Lower lobe of right lung (tissue), 2 donors: ENCODE results near the gene WDR31. TPM values are rescaled to one million over a fixed set of nuclear protein-coding genes. Genes with fewer than 3 reads are reported as not detected.

Experiments used
- ATAC-seq, 2 donors: fragments of 200-7000 bp; cut with Tn5 transposase; one replicate each; pipeline ENCODE4 v1.9.1; 2020 to 2022; ENCODE audit warnings: mild to moderate bottlenecking in 2 of 2, moderate library complexity in 2 of 2
- DNase-seq: peaks from one replicate; pipeline ENCODE4 v3.0.0-alpha.2; 2020
- H3K27ac ChIP-seq: fragments of 200-600 bp; one replicate; pipeline ENCODE4 v1.8.0; 2022
- H3K27me3 ChIP-seq: fragments of 200-600 bp; one replicate; pipeline ENCODE4 v1.8.0; 2022; ENCODE audit warnings: low read depth
- H3K36me3 ChIP-seq: fragments of 200-600 bp; one replicate; pipeline ENCODE4 v1.8.0; 2022; ENCODE audit warnings: mild to moderate bottlenecking
- H3K4me1 ChIP-seq: fragments of 200-600 bp; one replicate; pipeline ENCODE4 v1.8.0; 2022
- H3K4me3 ChIP-seq: fragments of 200-600 bp; one replicate; pipeline ENCODE4 v1.8.0; 2022; ENCODE audit warnings: mild to moderate bottlenecking
- H3K9me3 ChIP-seq: fragments of 200-600 bp; one replicate; pipeline ENCODE4 v1.8.0; 2022
- CTCF ChIP-seq: fragments of 200-600 bp; IDR thresholded peaks from one replicate; pipeline ENCODE4 v1.8.0; 2022; ENCODE audit warnings: antibody characterized with exemption, mild to moderate bottlenecking
- intact Hi-C: fragments of 100-400 bp; cut with DNase I; formaldehyde crosslinking; loops from one replicate; pipeline ENCODE4 v1.11.0; 2022
- total RNA-seq: library from RNA; stranded (reverse); fragmentation: NEBNext Ultra II Directional; extraction: Animal tissue kit (Norgen Biotek cat#: 25700); gene quantifications from one replicate; pipeline ENCODE4 v1.2.1, GENCODE V29; 2021
- donor health status: DM: no; HTN: yes; CAD: no; lungs with severe emphysema.

The WDR31 gene
- total RNA-seq, 1 donor from 2014 or later, result 4.5 TPM

DNA sequence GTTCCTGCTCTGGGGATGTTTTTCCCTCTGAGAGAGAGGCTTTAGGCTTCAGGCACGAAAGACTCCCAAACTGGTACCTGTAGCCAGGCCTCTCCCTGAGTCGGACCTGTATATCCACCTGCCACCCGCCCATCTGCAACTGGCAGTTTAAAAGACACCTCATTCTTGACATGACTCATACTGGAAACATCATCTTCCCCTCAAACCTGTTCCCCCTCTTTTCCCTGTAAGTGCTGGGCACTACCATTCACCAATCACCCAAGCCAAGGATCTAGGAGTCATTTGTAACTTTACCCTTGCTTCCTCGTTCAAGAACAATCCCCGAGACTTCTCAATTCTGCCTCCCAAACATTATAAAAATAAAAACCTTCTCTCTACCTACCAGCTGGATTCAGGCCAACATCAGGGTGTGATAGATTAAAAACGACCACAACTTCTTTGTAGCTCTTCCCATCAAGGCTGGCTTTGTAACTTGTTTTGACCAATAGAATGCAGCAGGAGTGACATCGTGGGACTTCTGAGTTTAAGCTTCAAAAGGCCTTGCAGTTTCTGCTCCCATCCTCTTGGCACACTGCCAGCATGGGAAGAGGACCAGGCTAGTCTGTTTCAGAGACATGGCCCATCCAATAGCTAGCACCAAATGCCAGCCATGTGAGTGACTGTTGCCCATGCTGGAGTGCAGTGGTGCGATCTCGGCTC lies 1.8 kb upstream of the WDR31 start:
- no peaks in the 10 kb centered on the region for H3K27me3 ChIP-seq
- no peaks in the 10 kb centered on the region for H3K36me3 ChIP-seq
- H3K4me1 ChIP-seq, result peaks cover 22% of the 10 kb centered on the region
- H3K4me3 ChIP-seq, result no peak overlapping the region
- DNase-seq (no peak), ATAC-seq (no peak)
- no peak for TF ChIP-seq CTCF
- intact Hi-C loops, result no loop called here
- H3K9me3 ChIP-seq, result no peaks in the 10 kb centered on the region
- H3K27ac ChIP-seq, result no peak overlapping the region

DNA sequence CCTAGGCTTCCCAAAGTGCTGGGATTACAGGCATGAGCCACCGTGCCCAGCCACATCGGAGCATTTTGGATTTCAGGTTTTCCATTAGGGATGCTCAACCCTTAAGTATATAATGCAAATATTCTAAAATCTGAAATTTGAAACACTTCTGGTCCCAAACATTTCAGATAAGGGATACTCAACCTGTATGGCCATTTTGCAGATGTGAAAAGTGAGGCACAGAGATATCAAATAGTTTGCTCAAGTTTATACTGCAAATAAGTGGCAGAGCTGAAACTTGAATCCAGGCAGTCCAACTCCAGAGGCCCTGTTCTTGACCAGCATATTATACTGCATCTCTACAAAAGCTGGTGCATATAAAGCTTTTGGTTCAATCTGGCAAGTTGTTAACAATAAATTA lies 2.4 kb downstream of the WDR31 start:
- Histone ChIP-seq H3K36me3 (no peaks in the 10 kb centered on the region), H3K4me1 (peaks cover 15% of the 10 kb centered on the region), H3K4me3 (no peak overlapping the region), H3K27ac (no peak overlapping the region), H3K27me3 (no peaks in the 10 kb centered on the region), H3K9me3 (no peaks in the 10 kb centered on the region)
- no peak for TF ChIP-seq CTCF
- intact Hi-C loops, result no loop called here
- ATAC-seq (no peak), DNase-seq (no peak)

DNA sequence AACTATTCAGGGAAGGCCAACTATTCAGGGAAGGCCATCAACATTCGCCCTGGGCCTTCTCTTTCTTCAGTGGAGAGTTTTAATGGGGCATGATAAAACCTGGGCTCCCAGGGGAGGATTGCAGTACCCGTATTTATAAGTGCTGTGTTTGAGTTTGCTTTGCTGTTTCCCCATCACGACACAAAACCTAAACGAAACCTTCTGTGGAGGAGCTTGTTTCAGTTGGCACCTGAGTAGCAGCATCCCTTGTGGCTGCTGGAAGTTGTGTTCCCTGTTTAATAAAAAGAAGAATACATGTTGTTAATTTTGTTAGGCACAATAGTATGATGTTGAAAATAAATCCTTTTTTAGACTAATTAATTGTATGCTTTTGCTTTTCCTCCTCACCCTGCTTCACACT lies 8.3 kb downstream of the WDR31 start:
- Histone ChIP-seq H3K4me3 (no peak overlapping the region), H3K27me3 (no peaks in the 10 kb centered on the region), H3K36me3 (no peaks in the 10 kb centered on the region), H3K4me1 (no peaks in the 10 kb centered on the region), H3K27ac (no peak overlapping the region), H3K9me3 (no peaks in the 10 kb centered on the region)
- intact Hi-C loops, result no loop called here
- TF ChIP-seq CTCF, result no peak
- DNase-seq (no peak), ATAC-seq (no peak)

- TF ChIP-seq CTCF, result no peak
- H3K4me1 ChIP-seq, result no peaks in the 10 kb centered on the region
- no peaks in the 10 kb centered on the region for H3K9me3 ChIP-seq
- intact Hi-C loops, result no loop called here
- no peaks in the 10 kb centered on the region for H3K27me3 ChIP-seq
- no peak overlapping the region for H3K4me3 ChIP-seq
- no peaks in the 10 kb centered on the region for H3K36me3 ChIP-seq
- no peak overlapping the region for H3K27ac ChIP-seq
- no peak for DNase-seq
- ATAC-seq, result no peak
Observed at GRCh38 chr9:113328045-113328782, 11.9 kb downstream of the WDR31 start.

DNA sequence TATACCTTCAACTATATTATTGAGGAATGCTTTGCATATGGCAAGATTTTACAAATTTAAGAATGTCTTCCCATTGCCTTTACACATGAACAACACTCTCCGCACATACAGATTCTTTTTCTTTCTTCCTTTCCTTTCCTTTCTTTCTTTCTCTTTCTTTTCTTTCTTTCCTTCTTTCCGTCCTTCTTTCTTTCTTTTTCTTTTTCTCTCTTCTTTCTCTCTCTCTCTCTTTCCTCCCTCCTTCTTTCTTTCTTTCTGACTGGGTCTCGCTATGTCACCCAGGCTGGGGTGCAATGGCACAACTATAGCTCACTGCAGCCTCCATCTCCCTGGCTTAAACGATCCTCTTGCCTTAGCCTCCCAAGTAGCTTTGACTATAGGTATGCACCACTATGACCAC lies 13.8 kb downstream of the WDR31 start:
- H3K27ac ChIP-seq, result no peak overlapping the region
- ATAC-seq (no peak), DNase-seq (no peak)
- H3K27me3 ChIP-seq, result no peaks in the 10 kb centered on the region
- H3K36me3 ChIP-seq, result peaks cover 3% of the 10 kb centered on the region
- H3K4me3 ChIP-seq, result no peak overlapping the region
- no peaks in the 10 kb centered on the region for H3K4me1 ChIP-seq
- no peaks in the 10 kb centered on the region for H3K9me3 ChIP-seq
- no peak for TF ChIP-seq CTCF
- intact Hi-C loops, result no loop called here
